ENCODE results near the gene RAB31. TPM values are rescaled to one million over a fixed set of nuclear protein-coding genes. Genes with fewer than 3 reads are reported as not detected.
A peak's percentile ranks its signal among the peaks of the same experiment; 100 is the strongest.

Gene RAB31
- total and polyA plus RNA-seq, 12 donors = 46.6 to 365 (median 136) TPM

DNA sequence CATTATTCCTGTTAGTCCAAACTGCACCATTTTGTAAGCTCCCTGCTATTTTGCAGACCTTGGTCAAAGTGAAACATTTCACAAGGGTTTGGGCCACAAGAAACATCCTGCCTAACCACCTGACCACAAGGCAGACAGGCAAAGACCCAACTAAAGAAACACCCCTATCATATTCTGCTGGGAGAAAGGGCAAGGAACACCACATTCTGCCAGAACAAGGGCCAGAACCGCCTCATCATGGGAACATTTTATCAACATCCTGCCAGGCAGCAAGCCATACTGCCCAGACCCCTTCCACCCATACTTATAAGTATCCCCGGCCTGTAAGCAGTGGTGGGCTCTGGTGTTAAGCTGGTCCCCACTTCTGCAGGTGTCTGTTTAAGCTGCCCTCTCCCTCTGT, 12.0 kb upstream of the RAB31 start:
- no peak for DNase-seq
- WGBS, 4 donors = 86 to 96% (median 92%) methylated on average over 2 of the region's 2 CpGs

DNA sequence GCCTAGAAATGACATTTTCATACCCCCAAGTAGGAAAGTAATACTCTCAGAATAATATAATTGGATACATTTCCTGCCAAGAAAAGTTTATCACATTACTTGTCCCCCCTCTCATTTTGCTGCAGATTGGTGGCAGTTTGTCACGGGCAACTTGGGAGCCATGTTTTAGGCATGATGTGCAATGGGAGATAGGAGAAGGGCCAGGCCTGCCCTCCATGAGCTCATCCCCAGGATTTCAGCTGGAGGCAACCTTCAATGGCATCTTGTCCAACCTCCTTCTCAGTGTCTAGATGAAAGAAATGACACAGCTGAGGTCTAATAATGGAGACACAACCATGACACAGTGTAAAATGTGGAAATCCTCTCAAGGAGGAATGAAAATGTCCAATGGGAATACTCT, 11.4 kb upstream of the RAB31 start:
- 76 to 100% (median 95%) methylated on average over 1 of the region's 1 CpG for WGBS, 4 donors
- no peak overlapping the region for H3K27ac ChIP-seq
- no peaks in the 10 kb centered on the region for H3K27me3 ChIP-seq
- no peaks in the 10 kb centered on the region for H3K36me3 ChIP-seq (replicated peaks in 1 of 2)
- TF ChIP-seq, protein P1, sequence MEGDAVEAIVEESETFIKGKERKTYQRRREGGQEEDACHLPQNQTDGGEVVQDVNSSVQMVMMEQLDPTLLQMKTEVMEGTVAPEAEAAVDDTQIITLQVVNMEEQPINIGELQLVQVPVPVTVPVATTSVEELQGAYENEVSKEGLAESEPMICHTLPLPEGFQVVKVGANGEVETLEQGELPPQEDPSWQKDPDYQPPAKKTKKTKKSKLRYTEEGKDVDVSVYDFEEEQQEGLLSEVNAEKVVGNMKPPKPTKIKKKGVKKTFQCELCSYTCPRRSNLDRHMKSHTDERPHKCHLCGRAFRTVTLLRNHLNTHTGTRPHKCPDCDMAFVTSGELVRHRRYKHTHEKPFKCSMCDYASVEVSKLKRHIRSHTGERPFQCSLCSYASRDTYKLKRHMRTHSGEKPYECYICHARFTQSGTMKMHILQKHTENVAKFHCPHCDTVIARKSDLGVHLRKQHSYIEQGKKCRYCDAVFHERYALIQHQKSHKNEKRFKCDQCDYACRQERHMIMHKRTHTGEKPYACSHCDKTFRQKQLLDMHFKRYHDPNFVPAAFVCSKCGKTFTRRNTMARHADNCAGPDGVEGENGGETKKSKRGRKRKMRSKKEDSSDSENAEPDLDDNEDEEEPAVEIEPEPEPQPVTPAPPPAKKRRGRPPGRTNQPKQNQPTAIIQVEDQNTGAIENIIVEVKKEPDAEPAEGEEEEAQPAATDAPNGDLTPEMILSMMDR (IDR thresholded peaks at IDR 0.05) = no peak
- H3K4me3 ChIP-seq = no peak overlapping the region
- H3K9me3 ChIP-seq (replicated peaks in 1 of 3) = no peaks in the 10 kb centered on the region
- no peak for DNase-seq
- no peaks in the 10 kb centered on the region for H3K4me1 ChIP-seq (replicated peaks in 1 of 2)
- intact Hi-C loops (cut with DNase I) = no loop called here

More for the DNA sequence above, 12.0 kb upstream of the RAB31 start:
- Histone ChIP-seq H3K36me3 (replicated peaks in 1 of 2) (no peaks in the 10 kb centered on the region), H3K27ac (no peak overlapping the region), H3K4me1 (replicated peaks in 1 of 2) (no peaks in the 10 kb centered on the region), H3K9me3 (replicated peaks in 1 of 3) (no peaks in the 10 kb centered on the region), H3K27me3 (no peaks in the 10 kb centered on the region), H3K4me3 (no peak overlapping the region)
- intact Hi-C loops (cut with DNase I) = no loop called here
- no peak for TF ChIP-seq POLR2A (IDR thresholded peaks at IDR 0.05)
- TF ChIP-seq, protein P1 (IDR thresholded peaks at IDR 0.05) = no peak

DNA sequence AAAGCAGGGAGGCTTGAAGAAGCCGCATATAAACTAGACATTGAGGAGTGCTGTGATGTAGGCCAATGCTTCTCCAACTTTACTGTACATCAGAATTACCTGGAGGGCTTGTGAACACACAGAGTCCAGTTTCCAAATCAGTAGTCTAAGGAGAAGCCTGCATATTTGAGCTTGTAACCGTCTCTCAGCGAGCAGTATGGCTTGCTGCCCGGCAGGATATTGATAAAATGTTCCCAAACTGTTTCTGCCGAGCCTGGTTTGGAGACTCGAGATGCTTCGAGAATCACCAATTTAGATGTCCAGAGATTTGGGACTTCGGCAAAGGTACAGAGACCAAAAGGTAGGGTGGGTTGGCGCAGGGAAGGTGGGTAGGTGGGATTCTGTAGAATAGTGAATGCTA, 11.0 kb upstream of the RAB31 start:
- 76 to 90% (median 88%) methylated on average over 9 of the region's 9 CpGs for WGBS, 4 donors
- Histone ChIP-seq H3K4me1 (replicated peaks in 1 of 2) (no peaks in the 10 kb centered on the region), H3K36me3 (replicated peaks in 1 of 2) (no peaks in the 10 kb centered on the region), H3K4me3 (no peak overlapping the region), H3K9me3 (replicated peaks in 1 of 3) (no peaks in the 10 kb centered on the region), H3K27ac (no peak overlapping the region), H3K27me3 (no peaks in the 10 kb centered on the region)
- DNase-seq = peak in 1 of 7 donors; percentile 7
- TF ChIP-seq, protein P1 (IDR thresholded peaks at IDR 0.05) = no peak
- TF ChIP-seq POLR2A (IDR thresholded peaks at IDR 0.05) = no peak
- intact Hi-C loops (cut with DNase I) = no loop called here

DNA sequence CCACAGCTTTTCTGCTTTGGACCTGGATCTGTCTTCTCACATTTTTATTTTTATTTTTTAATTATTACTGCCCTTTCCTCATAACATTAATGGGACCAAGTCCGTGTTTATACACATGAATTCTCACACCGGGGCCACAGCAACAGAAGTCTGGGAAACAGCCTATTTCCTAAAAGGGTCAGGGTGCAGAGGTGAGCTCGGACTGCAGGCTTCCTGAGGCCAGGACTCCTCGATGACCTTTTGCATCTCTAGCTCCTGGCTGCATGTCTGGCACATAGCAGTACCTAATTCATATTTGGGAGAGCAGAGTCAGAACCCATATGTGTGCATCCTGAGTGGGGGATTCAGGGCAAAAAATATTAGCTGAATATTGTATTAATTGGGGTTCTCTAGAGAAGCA, 9.6 kb upstream of the RAB31 start:
- Histone ChIP-seq H3K4me3 (no peak overlapping the region), H3K9me3 (replicated peaks in 1 of 3) (no peaks in the 10 kb centered on the region), H3K4me1 (replicated peaks in 1 of 2) (no peaks in the 10 kb centered on the region), H3K27me3 (no peaks in the 10 kb centered on the region), H3K36me3 (replicated peaks in 1 of 2) (no peaks in the 10 kb centered on the region), H3K27ac (no peak overlapping the region)
- DNase-seq = no peak
- intact Hi-C loops (cut with DNase I) = no loop called here
- 83 to 93% (median 86%) methylated on average over 4 of the region's 4 CpGs for whole genome bisulfite sequencing, 4 donors
- no peak for TF ChIP-seq POLR2A (IDR thresholded peaks at IDR 0.05)
- TF ChIP-seq, protein P1 (IDR thresholded peaks at IDR 0.05) = no peak
